Panc1 (cell line): ENCODE data around the gene CD207.

ENCODE experiments used
- SIN3A ChIP-seq: IDR thresholded peaks from 2 replicates; pipeline ENCODE4 v1.6.1; 2012; ENCODE audit warnings: low read depth, mild to moderate bottlenecking, low read length, moderate library complexity, borderline replicate concordance; ENCODE audit not compliant: insufficient read depth
- TF ChIP-seq, protein P1 (sequence below): fragments of 450-650 bp; IDR thresholded peaks from 2 replicates; pipeline ENCODE4 v1.5.1; 2017; ENCODE audit warnings: mild to moderate bottlenecking
- TF ChIP-seq, protein P2 (sequence below), 2 experiments: IDR thresholded peaks; 2 replicates each; pipeline ENCODE4 v1.6.1; 2011 to 2012; ENCODE audit warnings: low read depth in 2 of 2, control low read depth in 1 of 2, low read length in 1 of 2, mild to moderate bottlenecking in 1 of 2, moderate library complexity in 1 of 2; ENCODE audit not compliant: insufficient read depth in 1 of 2

DNA sequence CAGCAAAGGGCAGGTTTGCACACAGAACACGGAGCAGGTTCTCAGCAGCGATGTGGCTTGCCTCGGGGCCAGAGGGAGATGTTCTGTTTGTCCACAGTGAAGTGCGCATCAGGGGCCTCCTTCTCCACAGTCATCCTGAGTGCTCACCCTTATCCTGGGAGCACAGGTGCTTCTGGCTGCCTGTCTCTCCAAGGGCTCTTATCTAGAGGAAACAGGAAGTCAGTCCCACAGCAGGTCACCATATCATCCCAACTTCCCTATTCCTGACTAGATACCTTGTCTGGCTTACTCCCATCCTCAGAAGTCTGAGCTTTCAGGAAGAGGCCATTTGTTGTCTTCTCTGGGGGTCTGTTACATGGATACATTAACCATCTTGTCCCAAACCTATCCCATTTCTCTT lies at the start of gene CD207:
- TF ChIP-seq, protein P1, sequence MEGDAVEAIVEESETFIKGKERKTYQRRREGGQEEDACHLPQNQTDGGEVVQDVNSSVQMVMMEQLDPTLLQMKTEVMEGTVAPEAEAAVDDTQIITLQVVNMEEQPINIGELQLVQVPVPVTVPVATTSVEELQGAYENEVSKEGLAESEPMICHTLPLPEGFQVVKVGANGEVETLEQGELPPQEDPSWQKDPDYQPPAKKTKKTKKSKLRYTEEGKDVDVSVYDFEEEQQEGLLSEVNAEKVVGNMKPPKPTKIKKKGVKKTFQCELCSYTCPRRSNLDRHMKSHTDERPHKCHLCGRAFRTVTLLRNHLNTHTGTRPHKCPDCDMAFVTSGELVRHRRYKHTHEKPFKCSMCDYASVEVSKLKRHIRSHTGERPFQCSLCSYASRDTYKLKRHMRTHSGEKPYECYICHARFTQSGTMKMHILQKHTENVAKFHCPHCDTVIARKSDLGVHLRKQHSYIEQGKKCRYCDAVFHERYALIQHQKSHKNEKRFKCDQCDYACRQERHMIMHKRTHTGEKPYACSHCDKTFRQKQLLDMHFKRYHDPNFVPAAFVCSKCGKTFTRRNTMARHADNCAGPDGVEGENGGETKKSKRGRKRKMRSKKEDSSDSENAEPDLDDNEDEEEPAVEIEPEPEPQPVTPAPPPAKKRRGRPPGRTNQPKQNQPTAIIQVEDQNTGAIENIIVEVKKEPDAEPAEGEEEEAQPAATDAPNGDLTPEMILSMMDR, result no peak
- TF ChIP-seq, protein P2, sequence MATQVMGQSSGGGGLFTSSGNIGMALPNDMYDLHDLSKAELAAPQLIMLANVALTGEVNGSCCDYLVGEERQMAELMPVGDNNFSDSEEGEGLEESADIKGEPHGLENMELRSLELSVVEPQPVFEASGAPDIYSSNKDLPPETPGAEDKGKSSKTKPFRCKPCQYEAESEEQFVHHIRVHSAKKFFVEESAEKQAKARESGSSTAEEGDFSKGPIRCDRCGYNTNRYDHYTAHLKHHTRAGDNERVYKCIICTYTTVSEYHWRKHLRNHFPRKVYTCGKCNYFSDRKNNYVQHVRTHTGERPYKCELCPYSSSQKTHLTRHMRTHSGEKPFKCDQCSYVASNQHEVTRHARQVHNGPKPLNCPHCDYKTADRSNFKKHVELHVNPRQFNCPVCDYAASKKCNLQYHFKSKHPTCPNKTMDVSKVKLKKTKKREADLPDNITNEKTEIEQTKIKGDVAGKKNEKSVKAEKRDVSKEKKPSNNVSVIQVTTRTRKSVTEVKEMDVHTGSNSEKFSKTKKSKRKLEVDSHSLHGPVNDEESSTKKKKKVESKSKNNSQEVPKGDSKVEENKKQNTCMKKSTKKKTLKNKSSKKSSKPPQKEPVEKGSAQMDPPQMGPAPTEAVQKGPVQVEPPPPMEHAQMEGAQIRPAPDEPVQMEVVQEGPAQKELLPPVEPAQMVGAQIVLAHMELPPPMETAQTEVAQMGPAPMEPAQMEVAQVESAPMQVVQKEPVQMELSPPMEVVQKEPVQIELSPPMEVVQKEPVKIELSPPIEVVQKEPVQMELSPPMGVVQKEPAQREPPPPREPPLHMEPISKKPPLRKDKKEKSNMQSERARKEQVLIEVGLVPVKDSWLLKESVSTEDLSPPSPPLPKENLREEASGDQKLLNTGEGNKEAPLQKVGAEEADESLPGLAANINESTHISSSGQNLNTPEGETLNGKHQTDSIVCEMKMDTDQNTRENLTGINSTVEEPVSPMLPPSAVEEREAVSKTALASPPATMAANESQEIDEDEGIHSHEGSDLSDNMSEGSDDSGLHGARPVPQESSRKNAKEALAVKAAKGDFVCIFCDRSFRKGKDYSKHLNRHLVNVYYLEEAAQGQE (IDR thresholded peaks at IDR 0.05; ENCODE audit: insufficient read depth in 1 of 2, low read depth in 2 of 2, low read length in 1 of 2), result no peak
- TF ChIP-seq SIN3A, result no peak
